Endothelial cell of umbilical vein (primary cell): ENCODE measurements around the gene IMPA2. TPM values are rescaled to one million over a fixed set of nuclear protein-coding genes. Genes with fewer than 3 reads are reported as not detected.

ENCODE experiments used
- BruUV-seq: library from RNA; stranded (reverse); fragments of 400-500 nt; replicated peaks from 2 replicates; lab custom pipeline; 2021; lab: Mats Ljungman, UMichigan
- CTCF ChIA-PET: fragments of 300-600, 350-600 bp; sonication (Branson Sonifier 250); formaldehyde crosslinking; loops from one replicate; lab custom pipeline; 2021; ENCODE audit warnings: antibody characterized with exemption, inconsistent platforms; lab: Charles Lee
- POLR2A ChIA-PET: fragments of 300-600, 350-600 bp; sonication (Branson Sonifier 250); formaldehyde crosslinking; loops from one replicate; lab custom pipeline; 2021; ENCODE audit warnings: antibody characterized with exemption, inconsistent platforms; lab: Charles Lee
- DNase-seq: peaks from one replicate; pipeline ENCODE4 v3.0.0-alpha.2; 2011; ENCODE audit warnings: low read depth, low spot score
- FAIRE-seq: peaks from 2 replicates; lab custom pipeline; 2011; peaks lifted over from hg19 to GRCh38; lab: Jason Lieb, UNC
- H2AFZ ChIP-seq: 2 replicates; pipeline ENCODE4 v1.6.0; 2012; ENCODE audit warnings: low read depth, low read length, control low read depth, inconsistent platforms
- H3K27ac ChIP-seq: 2 replicates; pipeline ENCODE4 v1.5.1; 2011; ENCODE audit warnings: low read depth, mild to moderate bottlenecking, control low read depth, low read length, moderate library complexity; ENCODE audit not compliant: insufficient read depth
- H3K27me3 ChIP-seq, 2 experiments: 2 replicates each; pipeline versions ENCODE4 v1.6.0 to v1.6.1; 2011; ENCODE audit warnings: low read length in 2 of 2, mixed read lengths in 1 of 2; ENCODE audit not compliant: control insufficient read depth in 2 of 2, insufficient read depth in 2 of 2
- H3K36me3 ChIP-seq, 2 experiments: 2 replicates in 1 of 2; 3 replicates in 1 of 2; pipeline ENCODE4 v1.5.1; 2011; ENCODE audit warnings: low read length in 2 of 2, mild to moderate bottlenecking in 1 of 2, moderate library complexity in 1 of 2; ENCODE audit not compliant: control insufficient read depth in 2 of 2, insufficient read depth in 2 of 2; ENCODE audit errors: extremely low read depth in 1 of 2
- H3K4me1 ChIP-seq: 3 replicates; pipeline ENCODE4 v1.5.1; 2011; ENCODE audit warnings: mild to moderate bottlenecking, low read length; ENCODE audit not compliant: control insufficient read depth, insufficient read depth; ENCODE audit errors: extremely low read depth
- H3K4me2 ChIP-seq: 2 replicates; pipeline ENCODE4 v1.6.1; 2011; ENCODE audit warnings: low read length, control low read depth, mixed read lengths; ENCODE audit not compliant: insufficient read depth
- H3K4me3 ChIP-seq, 3 experiments: fragments of 200-600 bp in 1 of 3; sonication (generic), shearing (Covaris generic) in 1 of 3; replicated peaks in 1 of 3; 2 replicates each; pipeline ENCODE4 v1.5.1; 2011 to 2016; ENCODE audit warnings: control low read depth in 3 of 3, low read length in 3 of 3, mild to moderate bottlenecking in 2 of 3, inconsistent platforms in 1 of 3, low read depth in 1 of 3, moderate library complexity in 1 of 3; ENCODE audit not compliant: insufficient read depth in 1 of 3
- H3K79me2 ChIP-seq: 2 replicates; pipeline ENCODE4 v1.6.0; 2012; ENCODE audit warnings: low read length, inconsistent platforms; ENCODE audit not compliant: control insufficient read depth, insufficient read depth
- H3K9ac ChIP-seq: replicated peaks from 2 replicates; pipeline ENCODE3; 2011; ENCODE audit warnings: low read length, control low read depth; ENCODE audit not compliant: insufficient read depth; ENCODE audit errors: extremely low read depth
- H3K9me1 ChIP-seq: replicated peaks from 3 replicates; pipeline ENCODE4 v1.6.0; 2011; ENCODE audit warnings: mild to moderate bottlenecking, low read length; ENCODE audit not compliant: control insufficient read depth, insufficient read depth; ENCODE audit errors: extremely low read depth
- H3K9me3 ChIP-seq: replicated peaks from 2 replicates; pipeline ENCODE4 v1.5.1; 2012; ENCODE audit warnings: low read length, inconsistent platforms; ENCODE audit not compliant: control insufficient read depth, insufficient read depth
- H4K20me1 ChIP-seq: replicated peaks from 2 replicates; pipeline ENCODE3; 2011; ENCODE audit warnings: mild to moderate bottlenecking, low read length; ENCODE audit not compliant: control insufficient read depth, insufficient read depth; ENCODE audit errors: extremely low read depth
- CTCF ChIP-seq, 2 donors: IDR thresholded peaks; 1 replicate in 1 of 2; 2 replicates in 1 of 2; pipeline ENCODE4 v1.5.1; 2011; ENCODE audit warnings: low read length in 2 of 2, mild to moderate bottlenecking in 2 of 2, moderate library complexity in 2 of 2, control low read depth in 1 of 2, inconsistent platforms in 1 of 2, low read depth in 1 of 2; ENCODE audit not compliant: insufficient read depth in 1 of 2; ENCODE audit errors: extremely low read depth in 1 of 2
- EZH2 ChIP-seq: IDR thresholded peaks from 2 replicates; pipeline ENCODE4 v1.6.1; 2012; ENCODE audit warnings: borderline replicate concordance, low read depth, mild to moderate bottlenecking, moderate library complexity, low read length, inconsistent platforms; ENCODE audit not compliant: severe bottlenecking
- FOS ChIP-seq: IDR thresholded peaks from 2 replicates; pipeline ENCODE4 v1.6.1; 2011; ENCODE audit warnings: mild to moderate bottlenecking, low read length, moderate library complexity, borderline replicate concordance; ENCODE audit not compliant: insufficient read depth
- GATA2 ChIP-seq: IDR thresholded peaks from 2 replicates; pipeline ENCODE4 v1.7.0; 2011; ENCODE audit warnings: low read depth, mild to moderate bottlenecking, moderate library complexity, mixed read lengths, low read length; ENCODE audit not compliant: insufficient read length, insufficient read depth
- JUN ChIP-seq: IDR thresholded peaks from 2 replicates; pipeline ENCODE4 v1.6.1; 2011; ENCODE audit warnings: borderline replicate concordance, low read depth; ENCODE audit not compliant: insufficient read length, insufficient read depth
- MAX ChIP-seq: IDR thresholded peaks from 2 replicates; pipeline ENCODE4 v1.6.1; 2011; ENCODE audit not compliant: insufficient read depth, insufficient read length
- MYC ChIP-seq: IDR thresholded peaks from one replicate; pipeline ENCODE4 v1.6.1; 2011; ENCODE audit warnings: mild to moderate bottlenecking, low read depth, low read length
- POLR2A ChIP-seq: IDR thresholded peaks from 2 replicates; pipeline ENCODE4 v1.6.1; 2012; ENCODE audit warnings: low read depth, mild to moderate bottlenecking, control low read depth, low read length
- POLR2AphosphoS5 ChIP-seq: IDR thresholded peaks from 2 replicates; pipeline ENCODE4 v1.6.1; 2012; ENCODE audit warnings: low read depth, mild to moderate bottlenecking, control low read depth, low read length, moderate library complexity; ENCODE audit not compliant: insufficient read depth
- dilution Hi-C: fragments of 300-500 bp; cut with MboI; formaldehyde crosslinking; loops from one replicate; pipeline ENCODE4 v1.15.0; 2019; ENCODE audit warnings: low sequenced_read_pairs; ENCODE audit not compliant: extremely low pct_ligation_motif_present
- intact Hi-C: fragments of 100-400 bp; cut with micrococcal nuclease; formaldehyde crosslinking; loops from one replicate; pipeline ENCODE4 v1.10.0; 2022
- polyA plus RNA-seq, 4 experiments: library from polyadenylated mRNA; depleted of rRNA in 3 of 4; stranded (reverse) in 3 of 4; unstranded in 1 of 4; fragments of >200 nt; gene quantifications; 2 replicates each; pipeline versions ENCODE4 v1.2.1 to v1.2.3, GENCODE V29; 2011 to 2012; ENCODE audit warnings: missing spikeins in 1 of 4
- total RNA-seq: library from RNA; stranded (reverse); gene quantifications from 2 replicates; pipeline ENCODE4 v1.2.3, GENCODE V29; 2021

Gene IMPA2
- total and polyA plus RNA-seq, 2 donors (not counting 3 experiments of a cell fraction or from before 2014, with no cell fraction given), result 6.1 to 8.0 TPM

- ChIA-PET CTCF (no interaction called here), POLR2A (no interaction called here)
- no peak overlapping the region for H3K4me2 ChIP-seq
- no peaks in the 10 kb centered on the region for H3K4me1 ChIP-seq
- no peak for DNase-seq
- H3K9me1 ChIP-seq, result no peaks in the 10 kb centered on the region
- H3K36me3 ChIP-seq, result no peaks in the 10 kb centered on the region
- no peak overlapping the region for H3K9ac ChIP-seq
- no peak overlapping the region for H3K27ac ChIP-seq
- no peaks in the 10 kb centered on the region for H3K27me3 ChIP-seq
- intact Hi-C loops, result no loop called here
- no peak for FAIRE-seq
- TF ChIP-seq CTCF (IDR thresholded peaks at IDR 0.05; ENCODE audit: extremely low read depth in 1 of 2, insufficient read depth in 1 of 2, low read depth in 1 of 2, low read length in 2 of 2) (no peak), POLR2A (no peak), FOS (no peak), MAX (no peak), POLR2AphosphoS5 (no peak), GATA2 (no peak), JUN (no peak), MYC (no peak), EZH2 (no peak)
- H3K4me3 ChIP-seq, result no peak overlapping the region
- no peaks in the 10 kb centered on the region for H3K9me3 ChIP-seq
- H2AFZ ChIP-seq, result no peak overlapping the region
- dilution Hi-C loops, result no loop called here
- no peaks in the 10 kb centered on the region for H3K79me2 ChIP-seq
- H4K20me1 ChIP-seq, result no peaks in the 10 kb centered on the region
- BruUV-seq, result no TSS peak
Observed at GRCh38 chr18:12061685-12062084, 80.4 kb downstream of the IMPA2 start.
